GM15510 (cell line): ENCODE data around the gene MCMBP.

Source experiments
- POLR2A ChIP-seq: IDR thresholded peaks from 3 replicates; pipeline ENCODE4 v1.6.1; 2011; ENCODE audit warnings: borderline replicate concordance; ENCODE audit not compliant: insufficient read length; ENCODE audit errors: extremely low read depth

The MCMBP gene, protein sequence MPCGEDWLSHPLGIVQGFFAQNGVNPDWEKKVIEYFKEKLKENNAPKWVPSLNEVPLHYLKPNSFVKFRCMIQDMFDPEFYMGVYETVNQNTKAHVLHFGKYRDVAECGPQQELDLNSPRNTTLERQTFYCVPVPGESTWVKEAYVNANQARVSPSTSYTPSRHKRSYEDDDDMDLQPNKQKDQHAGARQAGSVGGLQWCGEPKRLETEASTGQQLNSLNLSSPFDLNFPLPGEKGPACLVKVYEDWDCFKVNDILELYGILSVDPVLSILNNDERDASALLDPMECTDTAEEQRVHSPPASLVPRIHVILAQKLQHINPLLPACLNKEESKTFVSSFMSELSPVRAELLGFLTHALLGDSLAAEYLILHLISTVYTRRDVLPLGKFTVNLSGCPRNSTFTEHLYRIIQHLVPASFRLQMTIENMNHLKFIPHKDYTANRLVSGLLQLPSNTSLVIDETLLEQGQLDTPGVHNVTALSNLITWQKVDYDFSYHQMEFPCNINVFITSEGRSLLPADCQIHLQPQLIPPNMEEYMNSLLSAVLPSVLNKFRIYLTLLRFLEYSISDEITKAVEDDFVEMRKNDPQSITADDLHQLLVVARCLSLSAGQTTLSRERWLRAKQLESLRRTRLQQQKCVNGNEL

DNA sequence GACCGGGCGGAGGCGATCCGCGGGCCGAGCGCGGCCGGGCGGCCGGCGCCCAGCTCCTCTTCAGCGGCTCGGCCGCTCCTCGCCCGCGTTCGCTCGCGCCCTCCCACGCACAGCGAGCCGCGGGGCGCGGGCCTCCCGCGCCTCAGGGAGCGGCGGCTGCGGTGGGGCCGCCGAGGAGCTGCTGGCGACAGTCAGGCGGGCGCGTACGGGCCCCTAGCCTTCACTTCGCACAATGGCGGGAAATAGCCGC, at the start of gene MCMBP:
Gene MCMBP, minus strand, starts transcription at position 234 of the 250 bp plus-strand sequence. CDS start 259 bp downstream, outside the sequence.
- peak; percentile 77 for TF ChIP-seq POLR2A

DNA sequence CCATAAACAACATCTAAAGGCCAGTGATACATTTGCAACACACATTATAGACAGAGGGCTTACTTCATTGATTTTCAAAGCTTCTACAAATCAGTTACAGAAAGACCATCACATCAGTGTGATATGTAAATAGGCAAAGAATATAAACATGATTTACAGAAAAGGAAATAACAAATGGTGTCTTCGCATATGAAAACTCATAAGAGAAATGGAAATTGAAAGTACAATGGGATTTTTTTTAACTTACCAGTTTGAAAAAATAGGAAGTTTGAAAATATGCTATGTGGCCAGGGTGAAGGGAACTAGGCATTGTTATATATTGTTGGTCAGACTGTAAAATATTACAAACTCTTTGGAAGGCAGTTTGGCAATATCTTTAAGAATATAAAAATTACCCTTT, 47.2 kb upstream of the MCMBP start:
- no peak for TF ChIP-seq POLR2A

DNA sequence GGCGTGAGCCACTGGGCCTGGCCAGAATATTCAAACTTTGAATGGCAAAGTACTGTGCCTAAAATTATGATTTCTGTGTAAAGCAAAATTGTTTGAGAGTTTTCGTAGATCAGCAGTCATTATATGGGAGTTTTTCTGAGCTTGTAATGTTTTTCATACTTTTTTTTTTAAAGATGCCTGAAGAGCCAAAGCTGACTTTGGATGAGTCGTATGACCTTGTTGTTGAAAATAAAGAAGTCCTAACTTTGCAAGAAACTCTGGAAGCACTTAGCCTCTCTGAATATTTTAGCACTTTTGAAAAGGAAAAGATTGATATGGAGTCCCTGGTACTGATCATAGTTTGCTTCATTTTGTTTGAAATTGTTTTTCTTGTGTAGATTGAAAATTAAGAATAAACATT, 46.6 kb upstream of the MCMBP start:
- no peak for TF ChIP-seq POLR2A

DNA sequence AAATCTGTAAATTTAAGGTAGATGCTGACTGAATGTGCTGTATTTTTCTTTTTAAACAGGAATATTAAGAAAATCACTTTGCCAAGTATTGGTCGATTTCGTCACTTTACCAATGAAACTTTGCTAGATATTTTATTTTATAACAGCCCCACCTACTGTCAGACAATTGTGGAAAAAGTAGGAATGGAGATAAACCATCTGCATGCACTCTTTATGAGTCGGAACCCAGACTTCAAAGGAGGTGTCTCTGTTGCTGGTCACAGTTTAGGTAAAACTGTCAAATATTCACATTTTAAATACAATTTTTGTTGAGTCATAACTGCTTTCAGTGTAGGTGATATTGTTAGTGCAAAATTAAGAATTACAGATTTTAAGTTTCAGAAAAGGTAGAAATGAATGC, 45.1 kb upstream of the MCMBP start:
- no peak for TF ChIP-seq POLR2A

DNA sequence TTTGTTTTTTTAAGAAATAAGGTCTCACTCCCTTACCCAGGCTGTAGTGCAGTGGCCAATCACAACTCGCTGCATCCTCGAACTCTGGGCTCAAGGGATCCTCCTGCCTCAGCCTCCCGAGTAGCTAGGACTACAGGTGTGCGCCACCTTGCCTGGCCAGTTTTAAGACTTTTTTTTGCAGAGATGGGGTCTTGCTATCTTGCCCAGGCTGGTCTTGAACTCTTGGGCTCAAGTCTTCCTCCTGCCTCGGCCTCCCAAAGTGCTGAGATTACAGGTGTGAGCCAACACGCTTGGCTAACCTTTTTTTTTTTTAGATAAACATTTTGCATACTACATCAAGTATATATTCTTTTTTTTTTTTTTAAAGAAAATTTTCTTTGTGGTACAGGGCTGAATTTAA, 38.0 kb upstream of the MCMBP start:
- TF ChIP-seq POLR2A: no peak

DNA sequence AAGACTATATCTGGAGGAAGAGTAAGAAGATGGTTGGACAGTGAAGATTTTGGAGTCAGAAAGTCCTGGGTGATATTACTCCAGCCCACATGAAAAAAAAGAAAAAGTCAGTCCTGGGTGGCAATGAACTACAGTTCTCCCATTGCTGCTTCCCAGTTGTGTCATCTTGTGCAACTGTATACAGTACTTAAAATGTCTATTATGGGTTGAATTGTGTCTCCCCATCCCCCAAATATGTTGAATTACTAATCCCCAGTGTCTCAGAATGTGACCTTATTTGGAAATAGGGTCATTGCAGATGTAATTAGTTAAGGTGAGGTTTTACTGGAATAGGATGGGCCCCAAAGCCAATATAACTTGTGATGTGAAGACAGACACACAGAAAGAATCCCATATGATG, 35.5 kb upstream of the MCMBP start:
- no peak for TF ChIP-seq POLR2A

DNA sequence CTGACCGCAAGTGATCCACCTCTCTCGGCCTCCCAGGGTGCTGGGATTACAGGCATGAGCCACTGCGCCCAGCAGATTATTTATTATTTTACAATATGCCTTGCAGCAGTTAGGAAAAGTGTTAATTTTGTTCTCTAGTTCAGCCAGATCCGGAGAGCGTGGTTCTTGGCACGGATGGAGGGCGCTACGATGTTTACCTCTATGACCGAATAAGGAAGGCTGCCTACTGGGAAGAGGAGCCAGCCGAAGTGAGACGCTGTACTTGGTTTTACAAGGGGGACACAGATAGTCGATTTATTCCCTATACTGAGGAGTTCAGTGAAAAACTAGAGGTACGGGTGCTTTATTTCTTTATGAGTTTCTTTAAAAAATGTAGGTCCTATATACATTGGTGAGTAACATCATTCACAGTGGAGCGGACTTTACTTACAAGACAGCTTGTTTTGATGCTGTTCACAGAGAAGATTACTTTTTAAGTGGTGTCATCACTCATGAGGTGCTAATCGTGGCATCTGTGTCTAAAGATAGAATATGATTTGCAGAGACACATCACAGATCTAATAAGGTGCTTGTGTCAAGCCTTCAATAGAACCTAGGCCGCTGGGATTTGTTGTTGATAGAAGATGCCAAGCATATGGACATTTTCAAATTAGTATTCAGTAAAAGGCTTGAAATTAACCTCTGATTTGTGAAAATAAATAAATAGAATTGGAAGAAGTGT, 31.5 kb upstream of the MCMBP start:
- TF ChIP-seq POLR2A: no peak

DNA sequence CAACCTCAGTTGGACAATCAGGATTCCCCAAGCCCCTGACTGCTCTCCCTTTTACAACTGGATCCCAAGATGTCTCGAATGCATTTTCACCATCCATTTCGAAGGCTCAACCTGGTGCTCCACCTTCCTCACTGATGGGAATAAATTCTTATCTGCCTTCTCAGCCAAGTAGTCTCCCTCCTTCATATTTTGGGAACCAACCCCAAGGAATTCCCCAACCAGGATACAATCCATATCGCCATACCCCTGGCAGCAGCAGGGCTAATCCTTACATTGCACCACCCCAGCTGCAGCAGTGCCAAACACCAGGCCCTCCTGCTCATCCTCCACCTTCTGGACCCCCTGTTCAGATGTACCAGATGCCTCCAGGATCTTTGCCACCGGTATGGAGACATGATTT, 25.9 kb upstream of the MCMBP start:
- no peak for TF ChIP-seq POLR2A

DNA sequence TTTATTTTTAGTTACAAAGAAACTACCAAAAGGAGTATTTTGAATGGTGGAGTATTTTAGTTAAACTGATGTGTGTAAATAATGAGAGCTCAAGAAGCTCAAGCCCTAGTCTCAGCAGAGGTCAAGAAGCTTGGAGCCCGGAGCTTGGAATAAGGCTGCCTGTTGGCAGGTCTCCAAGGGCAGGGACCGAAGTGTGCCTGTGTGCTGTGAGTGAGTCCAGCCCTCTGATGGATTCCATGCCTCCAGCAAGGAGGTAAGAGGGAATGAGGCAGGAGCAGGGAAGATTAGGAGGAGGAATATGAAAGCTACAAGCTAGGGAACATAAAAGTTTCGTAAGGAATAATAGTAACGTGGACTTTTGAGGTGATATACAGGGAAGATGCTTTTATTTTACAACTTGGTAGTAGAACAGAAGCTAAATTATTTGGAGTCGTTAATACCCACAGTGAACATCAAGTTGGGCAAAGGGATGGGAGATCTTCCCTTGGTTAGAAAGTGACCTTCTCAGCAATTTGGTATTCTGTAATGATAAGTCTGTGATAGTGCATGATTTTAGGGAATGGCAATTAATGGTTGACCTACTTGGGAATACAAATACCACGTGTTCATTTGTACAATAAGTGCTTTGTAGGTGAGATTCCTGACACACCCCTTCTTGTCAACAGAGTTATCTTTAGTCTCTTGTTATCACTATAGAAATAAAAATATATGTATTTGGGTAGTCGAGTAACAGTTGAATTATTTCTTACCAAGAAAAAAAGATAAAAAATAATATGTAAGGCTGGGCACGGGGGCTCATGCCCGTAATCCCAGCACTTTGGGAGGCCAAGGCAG, 24.5 kb upstream of the MCMBP start:
- TF ChIP-seq POLR2A: no peak

DNA sequence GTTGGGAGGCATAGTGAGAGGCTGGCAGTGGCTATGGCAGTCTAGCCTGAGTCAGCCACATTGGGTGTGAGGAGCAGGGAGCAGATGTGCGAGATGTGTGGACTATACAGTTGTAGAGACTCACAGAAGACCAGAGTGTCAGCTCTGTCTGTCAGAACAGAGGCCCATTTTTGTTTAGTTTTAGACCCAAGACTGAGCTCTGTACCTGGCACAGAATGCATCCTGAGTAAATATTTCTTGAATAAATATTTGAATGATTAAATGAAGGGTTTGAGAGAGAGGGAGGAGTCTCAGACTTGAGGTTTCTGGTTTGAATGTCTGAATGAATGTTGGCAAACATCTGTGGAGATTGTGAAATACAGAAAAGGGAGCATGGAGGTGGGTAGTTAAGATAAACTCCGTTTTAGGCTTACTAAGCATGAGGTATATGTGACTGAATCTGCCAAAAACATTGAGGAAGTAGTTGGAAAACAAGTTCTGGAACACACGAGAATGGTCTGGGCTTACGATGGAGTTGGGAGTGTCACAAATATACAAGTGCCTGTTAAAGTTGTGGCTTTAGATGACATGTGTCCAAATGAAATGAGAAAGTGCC, 23.5 kb upstream of the MCMBP start:
- TF ChIP-seq POLR2A: no peak

DNA sequence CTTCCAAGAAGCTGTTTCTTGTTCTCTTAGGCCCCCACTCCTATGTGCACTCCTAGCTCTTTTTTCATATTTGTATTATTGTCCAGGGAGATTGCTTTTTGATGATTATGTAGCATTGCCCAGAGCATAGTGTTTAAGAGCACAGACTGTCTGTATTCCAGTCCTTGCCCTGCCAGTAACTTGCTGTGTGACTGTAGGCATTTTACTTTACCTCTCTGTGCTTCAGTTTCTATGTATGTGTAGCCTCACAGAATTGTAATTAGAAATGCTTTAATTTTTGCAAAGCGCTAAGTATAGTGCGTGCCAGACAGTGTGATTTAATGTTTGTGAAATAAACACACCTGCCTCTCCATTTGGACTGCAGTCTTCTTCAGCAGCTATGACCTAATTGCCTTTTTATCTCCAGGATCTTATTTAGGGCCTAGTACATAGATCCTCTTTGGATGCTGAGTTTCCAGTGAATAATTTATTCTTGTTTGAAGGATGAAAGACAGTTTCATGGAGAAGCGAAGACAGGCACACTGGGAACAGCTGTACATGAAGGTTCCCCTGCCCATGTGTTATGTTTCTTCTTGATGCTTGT, 21.3 kb upstream of the MCMBP start:
- TF ChIP-seq POLR2A: no peak

DNA sequence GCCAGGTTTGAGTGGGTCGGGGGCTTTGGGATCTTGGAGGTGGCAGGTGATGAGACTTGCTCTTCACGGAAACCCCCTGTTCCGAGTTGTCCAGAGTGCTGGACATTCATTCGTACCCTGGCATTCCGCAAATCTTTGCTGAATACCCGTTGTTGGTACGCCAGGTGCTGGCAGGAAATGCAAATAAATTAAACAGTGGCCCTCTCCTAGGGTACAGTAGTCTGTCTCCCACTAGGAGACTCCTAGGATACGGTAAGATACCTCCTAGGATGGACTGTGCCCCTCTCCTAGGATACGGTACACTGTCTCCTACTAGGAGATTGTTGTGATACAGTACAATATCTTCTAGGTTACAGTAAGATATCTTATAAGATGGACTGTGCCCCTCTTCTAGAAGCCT, 20.4 kb upstream of the MCMBP start:
- no peak for TF ChIP-seq POLR2A

DNA sequence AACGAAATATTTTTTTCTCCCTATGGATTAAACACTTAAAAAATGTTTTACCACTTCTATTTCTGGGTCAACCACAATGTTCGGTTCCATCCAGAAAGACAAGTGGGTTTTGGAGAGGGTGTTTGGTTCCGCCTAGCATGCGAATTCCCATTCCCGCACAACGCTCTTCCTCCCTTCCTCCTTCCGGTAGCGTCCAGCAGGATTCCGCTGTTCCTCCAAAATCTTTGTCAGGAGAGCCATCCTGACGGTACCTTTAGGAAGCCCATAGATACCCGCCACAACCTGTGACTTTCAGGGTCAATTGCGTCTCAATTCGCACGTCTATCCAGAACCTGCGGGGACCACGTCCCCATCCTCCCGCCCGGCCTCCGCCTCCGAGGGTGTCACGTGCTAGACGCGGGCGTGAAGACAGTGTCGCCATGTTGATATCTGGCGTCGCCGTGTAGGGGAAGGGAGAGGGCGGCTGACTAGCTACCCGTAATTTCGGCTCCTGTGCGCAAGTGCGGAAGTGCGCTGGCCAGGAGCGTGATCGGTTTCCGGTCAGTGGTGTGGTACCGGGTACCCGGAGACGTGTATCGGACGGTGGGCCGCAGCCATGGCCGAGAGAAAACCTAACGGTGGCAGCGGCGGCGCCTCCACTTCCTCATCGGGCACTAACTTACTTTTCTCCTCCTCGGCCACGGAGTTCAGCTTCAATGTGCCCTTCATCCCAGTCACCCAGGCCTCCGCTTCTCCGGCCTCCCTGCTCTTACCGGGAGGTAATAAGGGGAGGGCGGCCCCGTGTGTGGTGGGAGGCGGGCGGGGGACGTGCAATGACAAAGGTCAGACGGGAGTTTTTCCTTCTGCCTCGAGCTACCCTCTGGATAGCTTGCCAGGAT, 19.8 kb upstream of the MCMBP start, which contains the start of gene SEC23IP:
Gene SEC23IP, plus strand, starts transcription at position 543 of the 878 bp plus-strand sequence. Its CDS starts 53 bp downstream, at position 596.
- peak; percentile 90 for TF ChIP-seq POLR2A
